Muscle layer of colon (tissue), 2 donors: Measurements from ENCODE around the gene POU4F2.
A peak's percentile ranks its signal among the peaks of the same experiment; 100 is the strongest.

ENCODE experiments used
- H3K27ac ChIP-seq: one replicate; pipeline ENCODE4 v1.7.0; 2013; ENCODE audit warnings: low read depth, mild to moderate bottlenecking, low read length, moderate library complexity
- H3K27me3 ChIP-seq, 2 donors: one replicate each; pipeline ENCODE4 v1.7.0; 2013; ENCODE audit warnings: low read length in 2 of 2, mild to moderate bottlenecking in 2 of 2; ENCODE audit not compliant: insufficient read depth in 2 of 2, control insufficient read depth in 1 of 2
- H3K36me3 ChIP-seq: one replicate; pipeline ENCODE4 v1.7.0; 2013; ENCODE audit warnings: mild to moderate bottlenecking, low read length; ENCODE audit not compliant: insufficient read depth
- H3K4me1 ChIP-seq: one replicate; pipeline ENCODE4 v1.7.0; 2013; ENCODE audit warnings: mild to moderate bottlenecking, low read length; ENCODE audit not compliant: insufficient read depth
- H3K4me3 ChIP-seq, 2 donors: one replicate each; pipeline ENCODE4 v1.7.0; 2013; ENCODE audit warnings: low read length in 2 of 2, low read depth in 1 of 2, mild to moderate bottlenecking in 1 of 2, moderate library complexity in 1 of 2
- H3K9ac ChIP-seq: one replicate; pipeline ENCODE4 v1.7.0; 2013; ENCODE audit warnings: low read length
- H3K9me3 ChIP-seq: one replicate; pipeline ENCODE4 v1.7.0; 2013; ENCODE audit warnings: mild to moderate bottlenecking, low read length
- donor health status: abdominal sarcoma.
- donor health status: Adenocarcinoma of cecum.

Gene POU4F2

GRCh38 chr4:146641762-146642161, 3.1 kb downstream of the POU4F2 start:
- Histone ChIP-seq H3K27me3 (peaks cover 26 to 54% of the 10 kb centered on the region in 2 donors), H3K9me3 (no peaks in the 10 kb centered on the region), H3K4me3 (no peak overlapping the region), H3K27ac (no peak overlapping the region), H3K9ac (no peak overlapping the region), H3K36me3 (no peaks in the 10 kb centered on the region), H3K4me1 (no peaks in the 10 kb centered on the region)

DNA sequence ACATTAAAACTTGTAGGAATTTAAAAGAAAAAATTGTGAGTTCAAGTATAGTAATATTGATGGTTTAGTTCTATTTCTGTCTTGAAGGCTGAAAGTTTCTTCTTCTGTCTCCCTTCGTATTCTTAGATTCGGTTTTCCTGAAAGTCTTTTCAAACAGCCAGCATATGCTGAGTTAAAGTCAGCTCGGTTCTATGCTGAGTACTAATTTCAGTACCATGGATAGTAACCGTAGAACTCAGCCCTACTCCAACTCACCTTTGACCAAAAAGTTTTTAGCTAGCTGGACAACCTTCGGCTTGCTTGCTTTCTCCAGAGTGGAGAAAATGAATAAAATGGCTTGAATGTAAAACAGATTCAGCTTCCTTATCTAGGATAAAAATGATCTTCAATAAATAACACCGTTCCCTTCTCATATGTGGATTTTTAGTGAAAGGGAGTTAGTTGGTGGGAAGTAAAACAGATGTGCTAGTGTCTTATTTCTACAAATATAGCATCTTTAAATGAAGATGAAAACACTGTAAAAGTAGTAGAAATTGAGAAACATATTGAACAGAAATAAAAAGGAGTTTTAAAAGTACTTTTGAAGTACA, 5.2 kb downstream of the POU4F2 start:
- H3K27me3 ChIP-seq = peaks cover 26 to 48% of the 10 kb centered on the region in 2 donors
- H3K4me1 ChIP-seq = no peaks in the 10 kb centered on the region
- H3K27ac ChIP-seq = no peak overlapping the region
- no peaks in the 10 kb centered on the region for H3K36me3 ChIP-seq
- no peaks in the 10 kb centered on the region for H3K9me3 ChIP-seq
- H3K4me3 ChIP-seq = no peak overlapping the region
- H3K9ac ChIP-seq = no peak overlapping the region

- Histone ChIP-seq H3K27ac (no peak overlapping the region), H3K9me3 (no peaks in the 10 kb centered on the region), H3K27me3 (peaks cover 11 to 47% of the 10 kb centered on the region in 2 donors), H3K4me1 (no peaks in the 10 kb centered on the region), H3K9ac (no peak overlapping the region), H3K4me3 (no peak overlapping the region), H3K36me3 (no peaks in the 10 kb centered on the region)
These were observed 7.2 kb downstream of the POU4F2 start for GRCh38 chr4:146645921-146646320.

DNA sequence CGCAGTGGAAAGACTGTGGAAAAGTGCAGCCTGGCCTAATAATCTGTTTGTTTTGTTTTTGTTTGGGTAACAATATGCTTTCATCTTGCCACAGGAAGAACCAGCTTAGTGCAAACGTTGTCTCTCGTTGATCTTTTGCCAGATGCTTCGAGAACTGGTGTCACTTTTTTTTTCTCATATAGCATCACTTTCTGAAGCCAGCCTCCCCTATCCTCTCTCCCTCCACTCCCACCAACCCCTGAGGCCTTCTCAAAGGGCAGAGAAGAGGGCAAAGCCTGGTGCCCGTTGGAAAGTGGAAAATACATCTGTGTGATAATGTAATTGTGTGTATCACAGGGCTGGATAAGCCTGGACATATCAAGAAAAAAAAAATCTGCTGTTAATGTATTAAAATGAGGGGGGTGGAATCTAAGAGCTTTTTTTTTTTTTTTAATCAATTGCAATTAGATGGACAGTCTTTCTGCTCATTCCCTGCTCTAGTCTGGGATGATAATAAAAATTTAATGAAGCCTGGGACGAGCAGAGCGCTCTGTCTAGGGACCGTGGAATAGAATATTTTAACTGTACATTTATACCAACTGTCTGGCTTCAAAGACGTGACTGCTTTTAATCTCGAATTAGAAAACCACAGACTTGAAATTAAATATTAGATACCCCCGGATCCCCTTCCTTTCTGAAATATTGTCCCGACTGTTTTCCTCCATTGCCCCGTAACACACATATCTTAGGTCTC, 8.1 kb downstream of the POU4F2 start:
- Histone ChIP-seq H3K4me3 (no peak overlapping the region), H3K27ac (no peak overlapping the region), H3K36me3 (no peaks in the 10 kb centered on the region), H3K9me3 (no peaks in the 10 kb centered on the region), H3K27me3 (peaks cover 10 to 46% of the 10 kb centered on the region in 2 donors), H3K4me1 (no peaks in the 10 kb centered on the region), H3K9ac (no peak overlapping the region)

DNA sequence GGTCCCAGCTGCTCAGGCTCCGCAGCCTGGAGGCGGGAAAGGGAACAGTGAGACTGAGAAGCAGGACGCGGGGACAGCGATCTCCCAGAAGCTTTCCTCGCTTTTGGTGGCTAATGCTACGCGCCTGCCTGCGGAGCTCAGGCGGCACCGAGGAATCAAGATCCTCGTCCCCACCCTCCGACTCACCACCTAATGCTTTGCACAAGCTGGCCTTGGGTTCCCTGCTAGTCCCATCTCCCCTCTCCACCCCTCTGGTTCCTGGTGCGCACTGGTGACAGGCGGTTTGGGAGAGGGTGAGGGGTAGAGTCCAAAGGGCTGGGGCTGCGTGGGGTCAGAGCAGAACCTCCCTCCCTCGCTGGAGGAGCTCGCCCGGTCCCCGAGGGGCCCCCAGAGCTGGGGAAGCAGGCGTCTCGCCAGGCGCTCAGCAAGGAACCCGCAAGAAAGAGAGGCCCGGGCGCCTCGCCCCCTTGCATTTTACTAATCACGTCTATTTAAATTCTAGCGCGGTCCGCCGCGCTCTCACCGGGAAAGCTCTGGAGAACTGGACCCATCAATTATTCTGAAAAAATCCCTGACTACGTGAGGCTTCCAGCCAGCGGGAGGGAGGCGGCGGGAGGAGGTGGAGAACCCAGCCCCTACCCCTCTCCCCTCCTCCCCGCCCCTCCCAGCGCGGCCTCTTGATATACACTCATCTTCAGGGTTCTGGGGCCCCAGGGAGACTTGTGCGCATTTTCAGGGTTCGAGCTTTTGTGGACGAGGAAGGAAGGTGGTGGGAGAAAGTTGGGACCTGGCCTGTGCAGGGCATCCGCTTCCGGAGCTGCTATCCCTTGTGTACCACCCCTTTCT, 9.1 kb downstream of the POU4F2 start:
- H3K36me3 ChIP-seq = no peaks in the 10 kb centered on the region
- H3K27ac ChIP-seq = no peak overlapping the region
- H3K4me3 ChIP-seq = no peak overlapping the region
- no peaks in the 10 kb centered on the region for H3K9me3 ChIP-seq
- H3K4me1 ChIP-seq = no peaks in the 10 kb centered on the region
- no peak overlapping the region for H3K9ac ChIP-seq
- peaks cover 10 to 40% of the 10 kb centered on the region in 2 donors for H3K27me3 ChIP-seq

GRCh38 chr4:146648461-146648783, 9.7 kb downstream of the POU4F2 start:
- H3K4me3 ChIP-seq = no peak overlapping the region
- no peaks in the 10 kb centered on the region for H3K4me1 ChIP-seq
- H3K9ac ChIP-seq = no peak overlapping the region
- no peaks in the 10 kb centered on the region for H3K36me3 ChIP-seq
- H3K9me3 ChIP-seq = no peaks in the 10 kb centered on the region
- no peak overlapping the region for H3K27ac ChIP-seq
- H3K27me3 ChIP-seq = peaks cover 10 to 40% of the 10 kb centered on the region in 2 donors

- Histone ChIP-seq H3K9me3 (no peaks in the 10 kb centered on the region), H3K36me3 (no peaks in the 10 kb centered on the region), H3K27ac (no peak overlapping the region), H3K4me3 (no peak overlapping the region), H3K9ac (no peak overlapping the region), H3K27me3 (peaks cover 10 to 44% of the 10 kb centered on the region in 2 donors), H3K4me1 (no peaks in the 10 kb centered on the region)
These were observed 10.5 kb downstream of the POU4F2 start for GRCh38 chr4:146649232-146649631.

- H3K9ac ChIP-seq = no peak overlapping the region
- no peaks in the 10 kb centered on the region for H3K4me1 ChIP-seq
- no peak overlapping the region for H3K4me3 ChIP-seq
- peaks cover 10 to 46% of the 10 kb centered on the region in 2 donors for H3K27me3 ChIP-seq
- H3K9me3 ChIP-seq = no peaks in the 10 kb centered on the region
- no peak overlapping the region for H3K27ac ChIP-seq
- no peaks in the 10 kb centered on the region for H3K36me3 ChIP-seq
These were observed 11.3 kb downstream of the POU4F2 start for GRCh38 chr4:146650034-146650433.

DNA sequence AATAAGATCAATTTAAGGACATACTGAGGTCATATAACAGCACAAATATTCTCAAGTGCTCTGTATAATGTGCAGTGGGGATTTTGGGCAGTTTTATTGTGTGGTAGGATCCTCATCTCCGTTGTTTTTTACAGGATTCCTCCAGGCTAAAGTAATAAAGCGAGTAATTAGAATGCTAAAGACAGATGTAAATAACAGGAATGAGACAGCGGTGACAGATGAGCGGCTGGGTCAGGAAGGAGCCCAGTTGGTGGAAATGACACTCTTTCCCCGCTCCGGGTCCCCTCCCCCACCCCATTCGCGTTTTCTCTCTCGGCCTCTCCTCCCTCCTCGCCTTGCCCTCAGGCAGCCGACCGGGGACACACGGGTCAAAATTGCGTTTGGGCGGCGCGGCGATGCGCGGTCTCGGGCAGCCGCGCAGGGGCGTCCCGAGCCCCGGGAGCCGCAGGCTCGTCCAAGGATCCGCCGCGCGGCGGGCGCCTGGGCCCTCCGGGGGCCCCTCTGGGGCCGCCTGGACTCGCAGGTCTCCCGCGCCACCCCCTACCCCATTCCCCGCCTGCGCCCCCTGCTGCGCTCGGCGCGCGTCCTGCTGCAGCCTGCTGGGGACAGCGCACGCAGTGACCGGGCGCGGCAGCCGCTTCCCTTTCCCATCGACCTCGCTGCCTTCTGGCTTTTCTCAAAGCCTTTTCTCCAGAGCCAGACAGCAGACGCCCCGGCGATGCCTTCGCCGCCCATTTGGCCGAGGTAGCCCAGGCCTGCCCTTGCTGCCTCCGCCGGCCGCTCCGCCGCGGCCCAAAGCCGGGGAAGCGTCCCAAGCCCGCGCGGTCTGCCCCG, 16.2 kb downstream of the POU4F2 start:
- no peaks in the 10 kb centered on the region for H3K9me3 ChIP-seq
- H3K27me3 ChIP-seq = peaks cover 10 to 31% of the 10 kb centered on the region in 2 donors
- no peaks in the 10 kb centered on the region for H3K36me3 ChIP-seq
- H3K9ac ChIP-seq = no peak overlapping the region
- H3K4me1 ChIP-seq = no peaks in the 10 kb centered on the region
- H3K4me3 ChIP-seq = peak overlapping the region; percentile 42 to 43
- no peak overlapping the region for H3K27ac ChIP-seq

DNA sequence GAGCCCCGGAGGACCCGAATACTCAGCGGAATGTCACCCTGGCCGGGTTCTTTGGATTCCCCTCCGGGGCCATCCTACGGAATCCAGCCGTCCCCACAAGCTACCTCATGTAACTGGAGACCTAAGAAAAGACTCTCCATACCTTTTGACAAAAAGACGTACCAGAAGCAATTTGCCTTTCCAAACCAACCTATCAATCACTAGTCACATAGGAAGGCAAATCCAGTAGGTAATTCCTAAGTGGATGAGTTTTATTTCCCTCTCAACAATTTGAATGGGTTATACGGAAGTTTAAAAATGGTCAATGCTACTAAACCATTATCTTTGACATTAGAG, 16.8 kb downstream of the POU4F2 start:
- no peaks in the 10 kb centered on the region for H3K4me1 ChIP-seq
- H3K4me3 ChIP-seq = peak overlapping the region; percentile 20 to 42
- no peak overlapping the region for H3K27ac ChIP-seq
- H3K27me3 ChIP-seq = peaks cover 10 to 26% of the 10 kb centered on the region in 2 donors
- H3K9ac ChIP-seq = no peak overlapping the region
- no peaks in the 10 kb centered on the region for H3K9me3 ChIP-seq
- no peaks in the 10 kb centered on the region for H3K36me3 ChIP-seq

DNA sequence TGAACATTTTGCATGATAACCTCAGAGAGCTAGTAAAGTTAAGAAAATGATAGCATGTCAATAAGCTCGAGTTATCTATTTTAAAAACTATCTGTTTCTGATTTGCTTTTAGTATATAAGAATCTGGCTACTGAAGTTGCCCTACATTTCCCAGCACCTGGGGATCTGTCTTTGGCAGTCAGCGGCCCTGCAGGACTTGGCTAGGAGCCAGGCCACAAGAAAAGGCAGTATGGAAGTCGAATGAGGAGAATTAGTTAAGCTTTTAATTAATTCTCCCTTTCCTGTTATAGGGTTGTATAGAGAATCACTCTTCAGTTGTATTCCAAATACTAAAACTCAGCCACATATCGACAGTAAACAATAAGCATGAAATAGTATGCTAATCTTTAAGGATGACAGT, 22.7 kb downstream of the POU4F2 start:
- peaks cover 0 to 3% of the 10 kb centered on the region in 2 donors for H3K27me3 ChIP-seq
- H3K9ac ChIP-seq = no peak overlapping the region
- H3K9me3 ChIP-seq = no peaks in the 10 kb centered on the region
- no peaks in the 10 kb centered on the region for H3K36me3 ChIP-seq
- H3K4me1 ChIP-seq = no peaks in the 10 kb centered on the region
- no peak overlapping the region for H3K27ac ChIP-seq
- H3K4me3 ChIP-seq = no peak overlapping the region
